HG02852 (cell line): ENCODE results near the gene KIF16B.
A peak's percentile ranks its signal among the peaks of the same experiment; 100 is the strongest.
"Not testable (repeated sequence)": the region's sequence is repeated elsewhere in the genome, so short reads cannot be mapped to it uniquely, and the experiment has no call there.

Experiments
- ATAC-seq: cut with Tn5 transposase; IDR thresholded peaks from one replicate; pipeline ENCODE4 v1.9.1; 2021; ENCODE audit warnings: mild to moderate bottlenecking, moderate library complexity; ENCODE audit not compliant: unreplicated experiment

KIF16B gene

GRCh38 chr20:16439540-16439939 lies 133.7 kb downstream of the KIF16B start:
- ATAC-seq, result not testable (repeated sequence)

DNA sequence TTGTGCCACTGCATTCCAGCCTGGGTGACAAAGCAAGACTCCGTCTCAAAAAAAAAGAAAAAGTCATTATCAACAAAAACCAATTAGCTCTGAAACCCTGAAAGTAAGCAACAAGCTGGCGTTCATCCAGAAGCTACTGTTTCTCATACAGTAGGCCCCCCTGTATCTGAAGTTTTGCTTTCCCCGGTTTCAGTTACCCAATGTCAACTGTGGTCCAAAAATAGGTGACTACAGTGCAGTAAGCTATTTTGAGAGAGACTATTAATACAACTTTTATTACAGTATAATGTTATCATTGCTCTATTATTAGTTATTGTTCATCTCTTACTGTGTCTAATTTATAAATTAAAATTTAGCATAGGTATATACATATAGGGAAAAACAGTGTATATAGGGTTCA lies 135.1 kb downstream of the KIF16B start:
- no peak for ATAC-seq

DNA sequence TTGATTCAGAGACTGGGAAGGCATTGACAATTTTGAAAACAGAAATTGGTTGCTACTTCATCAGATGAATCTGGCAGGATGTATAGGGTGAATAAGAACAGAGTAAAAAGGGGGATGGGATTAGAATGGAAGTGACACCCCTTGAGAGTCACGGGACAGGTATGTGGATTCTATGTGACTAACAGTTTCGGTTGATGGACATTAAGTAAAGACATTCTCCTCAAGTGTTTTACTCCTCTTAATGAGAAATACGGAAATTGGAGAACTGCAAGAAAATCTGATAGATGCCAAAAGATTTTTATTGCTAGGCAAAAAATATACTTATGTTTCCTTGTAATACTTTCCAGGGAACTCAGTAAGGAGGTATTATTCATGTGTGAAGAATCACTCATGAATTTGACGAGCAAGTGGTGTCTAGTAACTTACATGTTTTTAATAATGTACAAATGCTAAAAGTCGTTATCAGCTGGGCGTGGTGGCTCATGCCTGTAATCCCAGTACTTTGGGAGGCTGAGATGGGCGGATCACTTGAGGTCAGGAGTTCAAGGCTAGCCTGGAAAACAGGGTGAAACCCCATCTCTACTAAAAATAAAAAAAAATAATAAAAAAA lies 135.8 kb downstream of the KIF16B start:
- no peak for ATAC-seq

DNA sequence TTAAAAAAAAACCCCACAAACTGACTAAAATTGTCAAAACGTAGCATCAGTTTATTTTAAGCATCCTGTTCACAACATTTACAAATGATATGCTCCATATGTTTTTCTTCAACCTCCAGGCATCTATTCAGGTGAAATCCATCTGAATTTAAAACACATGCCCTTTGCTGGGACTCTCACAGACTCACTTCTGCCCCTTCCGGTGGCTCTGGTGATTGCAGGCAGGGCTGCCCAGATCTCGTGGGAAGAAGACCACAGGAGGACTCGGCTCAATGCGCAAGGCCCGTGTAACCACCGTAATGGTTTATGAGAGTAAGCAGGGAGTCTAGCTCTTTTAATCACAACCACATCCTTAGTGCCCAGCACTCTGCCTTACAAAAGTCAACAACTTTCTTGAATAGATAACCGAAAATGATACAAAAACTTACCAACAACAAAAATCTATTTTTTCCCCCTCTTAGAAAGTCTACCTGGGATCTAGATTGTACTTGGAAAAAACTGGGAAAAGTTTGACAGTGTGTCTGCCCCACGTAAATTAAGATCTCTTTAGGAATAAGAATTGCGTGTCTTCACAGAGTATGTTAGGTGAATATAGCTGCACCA lies 139.1 kb downstream of the KIF16B start:
- peak; percentile 88 for ATAC-seq

DNA sequence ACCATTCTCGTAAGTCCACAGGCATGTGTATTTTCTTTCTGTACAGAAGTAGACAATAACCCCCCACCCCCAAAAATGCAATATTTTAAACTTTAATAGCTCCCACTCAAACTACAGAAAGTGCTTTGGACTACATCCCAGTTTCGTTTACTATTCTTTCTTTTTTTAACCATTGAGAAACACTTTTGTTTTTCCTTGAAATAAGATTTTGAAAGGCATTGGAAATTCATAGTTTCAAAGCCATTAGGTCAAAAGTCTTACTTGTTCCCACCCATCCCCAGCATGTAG lies 140.0 kb downstream of the KIF16B start:
- ATAC-seq, result no peak

DNA sequence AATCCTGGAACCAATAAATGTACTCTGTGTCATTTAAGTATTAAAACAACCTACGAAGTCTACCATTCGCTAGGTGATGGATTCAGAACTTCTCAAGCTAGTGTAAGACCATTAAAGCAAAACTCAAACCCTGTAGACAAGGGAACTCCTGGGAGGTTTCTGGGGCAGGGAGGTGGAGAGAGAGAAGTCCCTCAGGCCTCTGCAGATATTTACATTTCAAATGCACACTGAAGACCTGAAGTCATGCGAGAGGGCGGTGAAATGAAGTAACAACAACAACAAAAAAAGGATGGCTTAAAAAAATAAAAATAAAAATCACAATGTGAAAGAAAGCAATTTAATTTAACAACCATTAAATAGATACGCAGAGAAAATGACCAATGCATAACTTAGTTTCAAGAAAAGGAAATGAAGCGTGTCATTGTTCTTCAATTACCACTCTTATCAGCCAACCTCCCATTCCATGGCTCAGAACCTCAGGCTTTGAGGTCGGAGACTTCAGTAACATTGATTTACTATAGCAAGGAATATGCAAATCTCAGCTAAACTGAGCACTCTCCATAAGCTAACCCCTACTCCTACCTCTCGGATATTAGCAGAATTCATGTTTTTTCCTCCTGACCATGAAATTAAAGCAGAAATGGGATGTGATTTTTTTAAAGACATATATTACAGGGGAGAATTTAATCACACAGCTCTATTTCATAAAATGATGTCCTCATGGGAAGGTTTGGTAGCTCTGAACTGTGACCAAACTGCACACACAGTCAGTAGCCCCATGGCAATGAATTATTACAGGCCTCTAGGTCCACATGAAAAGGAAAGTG lies 140.6 kb downstream of the KIF16B start:
- no peak for ATAC-seq

DNA sequence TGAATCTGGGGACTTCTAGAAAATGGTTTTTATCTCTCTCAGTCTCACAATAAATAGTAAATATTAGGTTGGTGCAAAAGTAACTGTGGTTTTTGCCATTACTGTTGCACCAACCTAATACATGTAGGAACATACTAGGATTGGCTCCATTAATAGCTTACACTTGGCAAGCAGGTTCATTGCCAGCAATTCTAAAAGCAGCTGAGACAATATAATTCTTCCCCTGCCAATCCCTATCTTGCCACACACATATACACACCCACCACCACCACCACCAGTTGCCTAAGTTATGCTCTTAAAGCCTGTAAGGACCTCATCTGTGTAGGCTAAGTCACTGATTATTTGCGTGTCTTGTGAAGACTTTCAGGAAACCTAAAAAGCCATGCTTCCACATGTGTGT lies 145.1 kb downstream of the KIF16B start:
- no peak for ATAC-seq

DNA sequence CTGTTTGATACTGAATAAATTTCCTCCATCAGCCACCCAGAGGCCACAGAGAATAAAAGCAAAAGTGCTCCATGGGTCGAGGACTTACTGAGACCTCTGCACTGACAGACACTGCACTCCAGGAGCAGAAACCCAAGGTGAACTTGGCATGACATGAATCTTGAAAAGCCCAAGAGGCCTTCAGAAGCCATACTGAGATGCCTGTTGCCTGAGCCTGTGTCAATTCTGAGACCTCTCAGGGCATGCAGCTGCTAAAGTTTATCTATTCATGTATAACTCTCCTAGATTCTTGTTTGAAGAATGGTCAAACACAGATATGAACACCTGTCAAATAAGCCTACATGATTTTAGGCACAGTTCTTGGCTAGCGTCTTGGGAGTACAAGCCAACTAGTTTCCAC lies 145.7 kb downstream of the KIF16B start:
- ATAC-seq, result no peak

GRCh38 chr20:16424780-16425179 lies 148.5 kb downstream of the KIF16B start:
- ATAC-seq, result no peak

DNA sequence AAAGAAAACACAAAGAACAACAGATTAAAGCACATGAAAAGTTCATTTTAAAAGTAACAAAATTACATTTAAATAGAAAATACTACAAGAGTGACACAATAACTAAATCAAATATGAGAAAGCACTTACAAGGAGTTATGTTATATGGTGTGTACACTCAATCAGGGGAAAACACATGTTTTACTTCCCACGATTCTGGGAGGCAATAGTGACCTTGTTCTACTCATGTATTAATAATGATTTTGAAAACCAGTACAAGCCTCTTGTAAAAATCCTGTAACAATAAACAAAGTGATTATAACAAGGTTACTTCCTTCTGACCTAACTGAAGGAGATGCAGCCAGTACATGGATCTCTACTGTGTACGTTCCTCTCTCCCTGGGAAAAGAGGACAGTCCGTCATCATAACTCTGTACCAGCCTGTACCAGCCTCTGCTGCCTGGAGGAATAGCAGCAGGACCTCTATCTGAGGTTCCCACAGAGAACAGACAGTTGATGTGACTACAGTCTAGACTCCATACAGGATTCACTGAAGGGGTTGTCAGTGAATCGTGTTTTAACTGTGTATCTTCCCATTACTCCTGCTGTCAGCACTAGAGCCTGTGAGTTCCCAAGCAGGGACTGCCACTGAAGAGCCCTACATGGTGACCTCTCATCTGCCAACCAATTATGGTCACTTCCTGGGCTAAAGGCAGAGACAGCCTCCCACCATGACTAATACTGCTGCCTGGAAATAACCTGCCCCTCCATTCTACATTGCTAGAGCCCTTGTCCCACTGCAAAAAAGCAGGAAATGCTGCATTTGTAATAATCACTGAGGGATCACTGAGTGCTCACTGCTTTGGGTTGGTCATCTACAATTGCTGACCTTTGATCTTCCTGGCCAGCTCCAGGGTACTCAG lies 149.7 kb downstream of the KIF16B start:
- ATAC-seq, result no peak

DNA sequence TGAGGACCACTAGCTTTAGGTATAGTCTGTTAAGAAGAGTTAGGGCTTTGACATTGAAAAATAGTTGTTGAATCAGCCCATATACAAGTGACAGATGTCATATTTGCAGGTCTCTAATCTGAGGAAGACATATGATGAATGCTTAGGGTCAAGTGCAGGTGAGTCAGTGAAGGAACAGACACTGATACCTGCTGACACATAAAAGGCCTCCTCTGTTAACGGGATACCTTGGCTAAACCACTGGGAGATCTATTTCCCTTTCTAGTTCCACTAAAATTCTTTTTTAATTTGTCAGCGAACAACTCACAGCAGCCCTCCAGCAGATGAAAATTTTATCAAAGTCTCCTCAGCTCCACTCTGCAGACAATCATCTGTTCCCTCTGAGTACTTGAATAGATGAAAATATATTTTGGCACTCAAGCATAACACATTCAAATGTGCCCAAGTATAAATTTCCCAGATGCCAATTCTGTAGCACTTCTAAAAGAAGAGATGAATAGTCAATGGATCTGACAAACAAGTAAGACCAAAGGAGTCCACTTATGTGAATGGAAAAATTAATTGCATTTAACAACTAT lies 154.0 kb downstream of the KIF16B start:
- ATAC-seq, result no peak

DNA sequence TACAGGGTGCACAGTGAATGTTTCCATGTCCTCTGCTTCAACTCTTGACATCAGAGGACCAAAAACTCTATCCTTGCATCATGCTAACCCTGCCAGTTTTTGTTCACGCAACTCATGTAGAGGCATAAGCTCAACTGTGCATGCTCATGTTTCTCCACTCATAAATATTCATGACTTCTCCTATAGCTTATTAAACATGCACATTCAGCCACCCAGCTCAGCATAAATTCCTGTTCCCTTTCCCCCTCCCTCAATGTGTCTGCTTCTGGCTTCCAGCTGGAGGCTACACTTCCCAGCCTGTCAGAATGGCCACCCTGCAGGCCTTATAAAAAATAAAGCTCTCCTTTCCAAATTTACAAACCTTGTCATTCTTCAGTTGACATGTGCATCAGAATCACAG lies 154.6 kb downstream of the KIF16B start:
- no peak for ATAC-seq

GRCh38 chr20:16417001-16417400 lies 156.2 kb downstream of the KIF16B start:
- ATAC-seq, result no peak

DNA sequence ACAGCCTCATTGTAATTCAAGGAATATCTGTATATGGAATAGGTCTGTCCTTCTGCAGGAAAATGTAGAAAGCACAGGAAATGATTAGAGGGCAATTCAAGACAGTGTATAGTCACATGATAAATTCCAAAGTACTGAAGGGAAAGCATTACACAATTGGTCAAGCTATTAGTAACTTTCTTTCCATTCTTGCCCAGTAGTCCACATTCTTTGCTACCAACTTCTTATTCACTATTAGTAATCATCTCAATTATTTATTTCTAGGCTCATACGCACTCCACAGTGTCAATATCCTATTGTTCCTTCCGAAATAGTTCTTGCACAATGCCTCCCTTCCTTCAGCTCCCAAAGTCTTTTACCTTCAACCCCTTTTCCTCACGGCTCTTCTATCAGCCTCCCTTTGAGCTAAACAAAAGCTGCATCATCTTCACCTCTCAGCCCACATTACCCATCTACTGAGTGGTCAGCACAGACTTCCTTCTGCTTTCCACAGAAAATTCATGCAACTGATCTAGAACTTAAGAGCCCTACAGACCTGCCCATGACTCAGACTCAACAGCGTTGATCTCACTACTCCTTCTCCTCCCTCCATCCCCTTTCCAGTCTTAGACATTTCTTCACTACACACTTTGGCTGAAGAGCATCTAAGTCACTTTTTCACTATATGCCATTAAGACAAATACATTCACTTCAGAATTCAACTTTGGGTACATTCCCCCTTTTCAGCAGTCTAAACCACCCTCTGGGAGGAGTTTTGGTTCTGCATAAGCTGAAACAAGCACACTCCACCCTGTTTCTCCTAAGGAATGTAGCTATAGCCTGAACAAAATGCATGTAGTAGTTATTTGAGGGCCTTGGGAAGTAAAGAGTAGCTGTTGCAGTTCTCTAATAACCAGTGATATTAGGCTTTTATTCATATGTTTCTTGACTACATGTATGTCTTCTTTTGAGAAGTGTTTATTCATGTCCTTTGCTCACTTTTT lies 157.9 kb downstream of the KIF16B start:
- ATAC-seq, result no peak

DNA sequence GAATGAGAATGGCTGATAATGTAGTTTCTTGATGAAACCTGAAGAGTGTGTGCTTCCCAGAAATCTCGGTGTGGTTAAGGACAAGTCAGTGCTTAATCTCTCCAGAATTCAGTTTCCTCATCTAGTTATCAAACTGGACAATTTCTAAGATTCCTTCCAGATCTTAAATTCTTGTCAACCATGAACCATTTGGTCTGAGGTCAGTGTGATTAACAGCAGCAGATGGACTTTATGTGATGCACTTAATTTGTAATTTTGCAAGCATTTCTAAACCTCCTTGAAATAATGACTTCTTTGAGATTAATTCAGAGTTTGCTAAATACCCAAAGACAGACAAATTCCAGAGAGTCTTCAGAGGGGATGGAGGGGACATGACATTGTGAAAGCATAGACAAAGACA lies 160.3 kb downstream of the KIF16B start:
- ATAC-seq, result no peak

GRCh38 chr20:16411361-16411760 lies 161.9 kb downstream of the KIF16B start:
- no peak for ATAC-seq

DNA sequence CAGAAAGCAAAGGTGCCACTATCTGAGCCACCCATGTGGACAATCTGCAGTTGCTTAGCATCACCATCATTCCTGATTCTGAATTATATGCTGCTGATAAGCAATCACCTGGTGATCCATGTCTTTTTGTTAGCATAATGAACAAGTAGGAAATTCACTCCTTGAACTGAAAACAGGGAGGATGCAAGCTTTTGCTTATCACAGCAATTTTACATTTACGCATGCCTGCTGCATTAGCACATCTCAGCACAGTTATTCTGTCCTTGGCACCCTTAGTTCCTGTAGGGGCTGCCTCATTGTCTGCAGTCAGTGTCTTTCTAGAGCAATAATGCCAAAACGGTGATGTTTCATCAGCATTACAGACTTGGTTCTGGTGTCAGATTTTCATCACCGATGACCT lies 162.6 kb downstream of the KIF16B start:
- ATAC-seq, result no peak

GRCh38 chr20:16408981-16409380 lies 164.3 kb downstream of the KIF16B start:
- ATAC-seq, result no peak

DNA sequence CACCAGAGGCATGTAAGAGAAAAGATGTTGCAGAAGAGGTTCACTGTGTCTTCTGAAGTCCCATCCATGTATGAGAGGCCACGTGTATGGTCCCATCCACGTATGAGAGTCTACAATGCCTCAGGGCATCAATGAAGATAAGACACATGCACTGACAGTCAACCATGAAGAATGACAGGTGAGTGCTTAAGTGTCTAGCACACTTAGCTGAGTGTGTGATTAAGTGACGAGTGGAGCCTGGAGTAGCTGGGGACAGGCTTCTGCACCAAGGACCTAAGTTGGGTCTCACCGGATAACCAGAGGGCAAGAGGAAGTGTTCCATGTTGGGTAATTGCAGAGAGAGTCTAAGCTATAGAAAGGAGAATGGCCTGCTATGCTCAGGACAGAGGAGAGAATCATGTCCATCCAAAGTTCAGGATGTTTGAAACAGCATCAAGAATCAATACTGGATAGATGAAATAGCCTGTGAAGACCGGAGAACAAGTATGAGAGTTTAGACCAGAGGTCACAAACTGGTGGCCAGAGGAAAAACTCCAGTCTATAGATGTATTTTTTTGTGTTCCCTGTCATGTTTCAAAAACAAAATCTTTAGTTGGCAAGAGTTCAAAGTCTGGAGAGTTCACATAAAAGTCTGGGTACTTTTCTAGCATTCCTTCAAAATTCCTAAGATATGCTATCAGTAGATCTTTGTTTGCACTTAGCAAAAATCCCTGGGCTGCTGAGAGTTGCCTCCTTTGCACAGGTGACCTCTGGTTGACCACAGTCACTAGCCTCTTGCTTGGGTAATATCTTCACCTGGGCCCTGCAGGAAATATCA lies 165.8 kb downstream of the KIF16B start:
- ATAC-seq, result no peak
